Measurements from ENCODE around the gene FBXW5.

FBXW5 gene

GRCh38 chr9:136927343-136928271 is 16.9 kb downstream of the FBXW5 start:
- no peak for DNase-seq

GRCh38 chr9:136926749-136927148 is 17.8 kb downstream of the FBXW5 start:
- DNase-seq = no peak

GRCh38 chr9:136926154-136926704 is 18.3 kb downstream of the FBXW5 start:
- DNase-seq = no peak

GRCh38 chr9:136925414-136926153 is 19.0 kb downstream of the FBXW5 start:
- no peak for DNase-seq

- no peak for DNase-seq
These were observed 20.7 kb downstream of the FBXW5 start for GRCh38 chr9:136923881-136924280.

GRCh38 chr9:136922540-136922939 is 22.0 kb downstream of the FBXW5 start:
- no peak for DNase-seq

GRCh38 chr9:136921718-136922117 is 22.8 kb downstream of the FBXW5 start:
- no peak for DNase-seq

- no peak for DNase-seq
These were observed 23.2 kb downstream of the FBXW5 start for GRCh38 chr9:136921307-136921706.

GRCh38 chr9:136920734-136921231 is 23.8 kb downstream of the FBXW5 start:
- DNase-seq = no peak

- no peak for DNase-seq
These were observed 24.5 kb downstream of the FBXW5 start for GRCh38 chr9:136920069-136920468.

- DNase-seq = no peak
These were observed 26.6 kb downstream of the FBXW5 start for GRCh38 chr9:136917902-136918301.

GRCh38 chr9:136916330-136917184 is 28.0 kb downstream of the FBXW5 start:
- no peak for DNase-seq

- DNase-seq = no peak
These were observed 28.8 kb downstream of the FBXW5 start for GRCh38 chr9:136915632-136916329.

- no peak for DNase-seq
These were observed 30.7 kb downstream of the FBXW5 start for GRCh38 chr9:136913701-136914438.

GRCh38 chr9:136910901-136911245 is 33.7 kb downstream of the FBXW5 start:
- DNase-seq = no peak

GRCh38 chr9:136910197-136910900 is 34.2 kb downstream of the FBXW5 start:
- DNase-seq = no peak

- no peak for DNase-seq
These were observed 37.3 kb downstream of the FBXW5 start for GRCh38 chr9:136907011-136907914.

GRCh38 chr9:136906266-136906665 is 38.3 kb downstream of the FBXW5 start:
- no peak for DNase-seq

GRCh38 chr9:136903041-136903554 is 41.4 kb downstream of the FBXW5 start:
- no peak for DNase-seq

All from activated CD4-positive, CD25-positive, alpha-beta regulatory T cell (primary cell).